HCT116 (cell line): ENCODE results near the gene PLA1A.

Experiments used
- ZFX ChIP-seq: fragments of 450-650 bp; IDR thresholded peaks from 2 replicates; pipeline ENCODE4 v1.6.1; 2017
- TF ChIP-seq, protein P1 (sequence below): IDR thresholded peaks from 2 replicates; pipeline ENCODE4 v1.6.1; 2012; ENCODE audit warnings: low read depth

DNA sequence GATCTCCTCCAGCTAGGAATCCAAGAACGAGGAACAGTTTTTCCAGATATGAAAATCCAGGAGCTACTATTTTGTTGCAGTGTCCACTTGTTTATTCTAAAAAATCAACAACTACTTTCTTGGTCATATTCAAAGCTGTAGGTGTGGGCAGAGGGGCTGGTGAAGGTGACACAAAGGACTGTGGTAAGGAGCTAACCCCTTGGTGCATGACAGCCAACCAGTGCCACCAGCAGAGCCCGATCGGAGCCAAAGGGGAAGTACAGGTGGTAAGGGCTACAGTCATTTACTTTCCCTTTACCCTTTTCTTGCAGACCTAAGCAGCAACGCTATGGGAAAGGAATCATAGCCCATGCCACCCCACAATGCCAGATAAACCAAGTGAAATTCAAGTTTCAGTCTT lies 30.7 kb downstream of the PLA1A start:
- TF ChIP-seq, protein P1, sequence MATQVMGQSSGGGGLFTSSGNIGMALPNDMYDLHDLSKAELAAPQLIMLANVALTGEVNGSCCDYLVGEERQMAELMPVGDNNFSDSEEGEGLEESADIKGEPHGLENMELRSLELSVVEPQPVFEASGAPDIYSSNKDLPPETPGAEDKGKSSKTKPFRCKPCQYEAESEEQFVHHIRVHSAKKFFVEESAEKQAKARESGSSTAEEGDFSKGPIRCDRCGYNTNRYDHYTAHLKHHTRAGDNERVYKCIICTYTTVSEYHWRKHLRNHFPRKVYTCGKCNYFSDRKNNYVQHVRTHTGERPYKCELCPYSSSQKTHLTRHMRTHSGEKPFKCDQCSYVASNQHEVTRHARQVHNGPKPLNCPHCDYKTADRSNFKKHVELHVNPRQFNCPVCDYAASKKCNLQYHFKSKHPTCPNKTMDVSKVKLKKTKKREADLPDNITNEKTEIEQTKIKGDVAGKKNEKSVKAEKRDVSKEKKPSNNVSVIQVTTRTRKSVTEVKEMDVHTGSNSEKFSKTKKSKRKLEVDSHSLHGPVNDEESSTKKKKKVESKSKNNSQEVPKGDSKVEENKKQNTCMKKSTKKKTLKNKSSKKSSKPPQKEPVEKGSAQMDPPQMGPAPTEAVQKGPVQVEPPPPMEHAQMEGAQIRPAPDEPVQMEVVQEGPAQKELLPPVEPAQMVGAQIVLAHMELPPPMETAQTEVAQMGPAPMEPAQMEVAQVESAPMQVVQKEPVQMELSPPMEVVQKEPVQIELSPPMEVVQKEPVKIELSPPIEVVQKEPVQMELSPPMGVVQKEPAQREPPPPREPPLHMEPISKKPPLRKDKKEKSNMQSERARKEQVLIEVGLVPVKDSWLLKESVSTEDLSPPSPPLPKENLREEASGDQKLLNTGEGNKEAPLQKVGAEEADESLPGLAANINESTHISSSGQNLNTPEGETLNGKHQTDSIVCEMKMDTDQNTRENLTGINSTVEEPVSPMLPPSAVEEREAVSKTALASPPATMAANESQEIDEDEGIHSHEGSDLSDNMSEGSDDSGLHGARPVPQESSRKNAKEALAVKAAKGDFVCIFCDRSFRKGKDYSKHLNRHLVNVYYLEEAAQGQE = no peak
- TF ChIP-seq ZFX = no peak
